Hair follicle dermal papilla cell (primary cell): ENCODE data around the gene CACTIN. TPM values are rescaled to one million over a fixed set of nuclear protein-coding genes. Genes with fewer than 3 reads are reported as not detected.

Source experiments
- small RNA-seq: library from RNA; depleted of rRNA; stranded (forward); fragments of <200 nt; gene quantifications from one replicate; pipeline ENCODE3, GENCODE V24; 2012
- total RNA-seq: library from RNA; depleted of rRNA; stranded (reverse); fragments of >200 nt; gene quantifications from 2 replicates; pipeline ENCODE4 v1.2.3, GENCODE V29; 2012

CACTIN gene
- total RNA-seq, result 28.4 and 30.0 TPM in 2 replicates

DNA sequence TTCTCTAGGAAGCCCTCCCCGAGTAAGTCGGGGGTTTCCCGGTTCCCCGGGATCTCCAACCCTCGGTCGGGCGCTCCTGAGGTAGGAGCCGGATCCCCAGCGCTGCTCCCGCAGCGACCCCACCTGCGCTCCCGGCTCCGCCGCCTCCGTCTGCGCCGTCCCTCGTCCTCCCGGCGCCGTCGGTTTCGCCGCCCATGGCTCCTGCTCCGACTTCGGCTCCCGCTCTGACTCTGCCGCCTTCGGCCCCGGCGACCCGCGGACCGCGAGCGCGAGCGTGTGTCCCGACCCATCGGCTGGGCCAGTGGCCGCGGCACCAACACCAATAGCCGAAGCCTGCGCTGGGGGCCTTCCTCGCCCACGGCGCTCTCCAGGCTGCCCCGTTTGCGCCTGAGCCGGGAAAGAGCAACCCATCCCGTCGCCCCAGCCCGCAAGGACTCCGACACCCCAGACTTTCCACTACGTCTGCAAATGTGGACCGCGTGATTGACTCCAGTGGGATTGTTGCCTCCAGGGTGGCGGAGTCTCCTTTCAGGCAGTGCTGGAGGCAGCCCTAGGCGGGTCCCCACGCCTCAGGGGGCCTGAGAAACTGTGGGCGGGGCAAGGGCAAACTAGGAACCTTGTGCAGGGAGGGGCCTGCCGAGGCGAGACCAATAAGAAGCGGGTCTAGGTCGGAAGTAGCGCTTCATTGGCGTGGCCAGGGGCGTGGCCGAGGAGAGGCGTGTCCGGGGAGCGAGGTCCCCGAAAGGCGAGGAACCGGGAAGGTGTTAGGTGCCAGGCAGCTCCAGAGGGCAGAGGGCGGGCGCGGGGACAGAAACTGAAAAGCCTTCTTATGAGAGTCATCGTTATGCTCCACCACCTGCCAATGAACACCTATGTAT lies at the start of gene CACTIN:
Gene CACTIN (minus strand): TSS at position 318 of the 878 bp plus-strand sequence. CDS start 28 bp downstream, at position 290.

GRCh38 chr19:3606690-3607289 lies 19.8 kb downstream of the CACTIN start, which contains the start of gene TBXA2R:
Gene TBXA2R (minus strand): TSS chr19:3606875. CDS start chr19:3600634, 6,241 bp downstream.

GRCh38 chr19:3585301-3586126 lies 41.1 kb downstream of the CACTIN start, which contains the start of gene GIPC3:
Gene GIPC3 (plus strand): TSS chr19:3585478. CDS start chr19:3585598, 120 bp downstream.

DNA sequence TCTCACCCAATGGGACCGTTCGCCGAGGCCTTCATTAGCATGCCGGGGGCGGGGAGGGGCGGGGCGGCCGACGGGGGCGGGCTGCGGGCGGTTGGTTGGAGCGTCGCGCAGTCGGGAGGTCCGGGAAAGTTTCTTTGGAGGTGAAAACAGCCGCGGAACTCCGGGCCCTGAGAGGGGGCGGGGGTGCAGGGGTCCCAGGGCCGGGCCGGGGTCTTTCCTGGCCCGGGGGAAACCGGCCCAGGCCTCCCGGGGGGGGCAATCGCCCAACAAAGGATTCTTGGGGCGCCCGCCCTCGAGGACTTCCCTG lies 53.8 kb downstream of the CACTIN start, which contains the start of gene HMG20B:
Gene HMG20B (plus strand): TSS at position 90 of the 307 bp plus-strand sequence. CDS start 366 bp downstream, outside the sequence.

Small RNAs within 50 kb of the gene (small RNA-seq; reads per million reads assigned to genes)
- not detected for gene AC005786.1

Other genes starting within 250 kb of the CACTIN start
- not detected in 2 replicates for gene SMIM24, start 146.3 kb downstream of the CACTIN start, total RNA-seq
- gene SMIM44, start 143.3 kb downstream of the CACTIN start, total RNA-seq, result not detected in 2 replicates
- gene DOHH, start 126.1 kb downstream of the CACTIN start, total RNA-seq, result 9.7 and 10.1 TPM in 2 replicates
- 44.0 and 56.1 TPM in 2 replicates for gene FZR1, start 120.5 kb downstream of the CACTIN start, total RNA-seq
- not detected in 2 replicates for gene TEKTIP1, start 87.6 kb downstream of the CACTIN start, total RNA-seq
- 103 TPM in 2 replicates for gene MFSD12, start 69.2 kb downstream of the CACTIN start, total RNA-seq
- gene HMG20B, start 53.8 kb downstream of the CACTIN start, total RNA-seq, result 77.6 and 97.1 TPM in 2 replicates
- gene GIPC3, start 41.3 kb downstream of the CACTIN start, total RNA-seq, result 0.16 and 0.24 TPM in 2 replicates
- gene TBXA2R, start 19.9 kb downstream of the CACTIN start, total RNA-seq, result 5.8 and 6.0 TPM in 2 replicates
- 42.3 and 43.3 TPM in 2 replicates for gene PIP5K1C, start 73.7 kb upstream of the CACTIN start, total RNA-seq
- not detected in 2 replicates for gene TJP3, start 81.6 kb upstream of the CACTIN start, total RNA-seq
- gene APBA3, start 134.9 kb upstream of the CACTIN start, total RNA-seq, result 22.1 and 22.5 TPM in 2 replicates
- 21.1 and 38.6 TPM in 2 replicates for gene MRPL54, start 135.9 kb upstream of the CACTIN start, total RNA-seq
- gene RAX2, start 145.4 kb upstream of the CACTIN start, total RNA-seq, result not detected in 2 replicates
- gene MATK, start 159.6 kb upstream of the CACTIN start, total RNA-seq, result not detected in 2 replicates
- under 0.01 TPM in 1 of 2 replicates, not detected in the other for gene ZFR2, start 242.2 kb upstream of the CACTIN start, total RNA-seq